22Rv1 (cell line): Measurements from ENCODE around the gene OPRM1.

Experiments used
- CTCF ChIP-seq: fragments of 450-650 bp; IDR thresholded peaks from 2 replicates; pipeline ENCODE4 v1.5.1; 2017; ENCODE audit warnings: mild to moderate bottlenecking
- ZFX ChIP-seq: fragments of 450-650 bp; IDR thresholded peaks from 2 replicates; pipeline ENCODE4 v1.6.1; 2017; ENCODE audit warnings: antibody characterized with exemption, borderline replicate concordance

DNA sequence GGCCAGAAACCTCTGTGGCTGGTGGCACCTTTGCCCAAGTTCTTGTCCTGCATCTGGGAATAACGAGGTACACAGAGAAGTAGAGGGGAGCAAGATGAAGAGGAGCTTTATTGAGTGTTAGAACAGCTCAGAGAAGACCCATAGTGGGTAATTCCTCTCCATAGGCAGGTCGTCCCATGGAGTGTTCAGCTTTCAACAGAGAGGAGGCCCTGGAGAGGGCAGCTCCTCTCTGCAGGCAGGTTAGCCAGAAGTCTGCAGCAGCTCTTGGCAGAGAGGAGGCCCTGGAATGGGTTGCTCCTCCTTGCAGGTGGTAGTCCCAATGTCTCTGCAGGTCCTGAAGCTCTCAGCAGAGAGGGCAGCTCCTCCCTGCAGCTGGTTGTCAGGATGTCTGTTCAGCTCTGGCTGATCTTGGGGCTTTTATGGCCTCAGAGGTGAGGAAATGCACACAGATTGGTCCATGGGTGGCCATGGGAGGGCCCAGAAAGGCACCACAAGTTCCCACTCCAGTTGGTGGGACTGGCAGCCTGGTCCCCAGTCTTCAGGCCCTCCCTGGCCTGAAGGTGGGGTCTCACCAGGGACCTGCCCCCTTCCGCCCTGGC is 228.6 kb downstream of the OPRM1 start:
- TF ChIP-seq CTCF (no peak), ZFX (no peak)
